CD4-positive, alpha-beta T cell treated with Interleukin-15 for 4 hours (primary cell): Measurements from ENCODE around the gene KPNA5.
"Not testable (repeated sequence)": the region's sequence is repeated elsewhere in the genome, so short reads cannot be mapped to it uniquely, and the experiment has no call there.

Source experiments
- DNase-seq: peaks from one replicate; pipeline ENCODE4 v3.0.0-alpha.2; 2020; ENCODE audit warnings: low spot score

The KPNA5 gene

GRCh38 chr6:116703888-116704287 lies 22.9 kb downstream of the KPNA5 start:
- DNase-seq: not testable (repeated sequence)

- no peak for DNase-seq
These were observed 24.9 kb downstream of the KPNA5 start for GRCh38 chr6:116705917-116706316.

GRCh38 chr6:116714296-116714695 lies 33.3 kb downstream of the KPNA5 start:
- DNase-seq: no peak

- DNase-seq: no peak
These were observed 33.8 kb downstream of the KPNA5 start for GRCh38 chr6:116714761-116715160.

- DNase-seq: no peak
These were observed 45.9 kb downstream of the KPNA5 start for GRCh38 chr6:116726947-116727346.

GRCh38 chr6:116730513-116730912 lies 49.5 kb downstream of the KPNA5 start:
- DNase-seq: no peak

- no peak for DNase-seq
These were observed 56.0 kb downstream of the KPNA5 start for GRCh38 chr6:116737004-116737403.

GRCh38 chr6:116740486-116740885 lies 59.5 kb downstream of the KPNA5 start:
- DNase-seq: not testable (repeated sequence)

GRCh38 chr6:116741571-116741970 lies 60.6 kb downstream of the KPNA5 start:
- no peak for DNase-seq

GRCh38 chr6:116745176-116745575 lies 64.2 kb downstream of the KPNA5 start:
- DNase-seq: no peak

GRCh38 chr6:116761779-116762178 lies 80.8 kb downstream of the KPNA5 start:
- DNase-seq: no peak

- no peak for DNase-seq
These were observed 81.2 kb downstream of the KPNA5 start for GRCh38 chr6:116762235-116762634.

GRCh38 chr6:116763048-116763447 lies 82.0 kb downstream of the KPNA5 start:
- no peak for DNase-seq

GRCh38 chr6:116763906-116764628 lies 83.1 kb downstream of the KPNA5 start:
- DNase-seq: no peak

GRCh38 chr6:116764629-116764960 lies 83.6 kb downstream of the KPNA5 start:
- no peak for DNase-seq

- no peak for DNase-seq
These were observed 84.2 kb downstream of the KPNA5 start, which contains the start of gene FAM162B for GRCh38 chr6:116764961-116765841. Gene FAM162B (minus strand): TSS chr6:116765719. CDS start chr6:116765576, 143 bp downstream.

- no peak for DNase-seq
These were observed 85.6 kb downstream of the KPNA5 start for GRCh38 chr6:116766506-116767176.

GRCh38 chr6:116767715-116768114 lies 86.7 kb downstream of the KPNA5 start:
- DNase-seq: no peak

GRCh38 chr6:116772450-116772849 lies 91.4 kb downstream of the KPNA5 start:
- no peak for DNase-seq

GRCh38 chr6:116773886-116774285 lies 92.9 kb downstream of the KPNA5 start:
- no peak for DNase-seq

- DNase-seq: no peak
These were observed 98.7 kb downstream of the KPNA5 start for GRCh38 chr6:116779573-116780164.

- DNase-seq: no peak
These were observed 102.8 kb downstream of the KPNA5 start for GRCh38 chr6:116783852-116784251.
